Loucy (cell line): ENCODE data around the gene STPG3.

Experiments used
- CTCF ChIP-seq: fragments of 200-600 bp; sonication (generic); conservative IDR thresholded peaks from 2 replicates; pipeline ENCODE4 v1.5.1; 2014; ENCODE audit warnings: mild to moderate bottlenecking, antibody characterized with exemption, low read length
- EZH2phosphoT487 ChIP-seq: fragments of 200-600 bp; IDR thresholded peaks from 2 replicates; pipeline ENCODE4 v1.6.1; 2018; ENCODE audit warnings: antibody characterized with exemption, mild to moderate bottlenecking, moderate library complexity, borderline replicate concordance

DNA sequence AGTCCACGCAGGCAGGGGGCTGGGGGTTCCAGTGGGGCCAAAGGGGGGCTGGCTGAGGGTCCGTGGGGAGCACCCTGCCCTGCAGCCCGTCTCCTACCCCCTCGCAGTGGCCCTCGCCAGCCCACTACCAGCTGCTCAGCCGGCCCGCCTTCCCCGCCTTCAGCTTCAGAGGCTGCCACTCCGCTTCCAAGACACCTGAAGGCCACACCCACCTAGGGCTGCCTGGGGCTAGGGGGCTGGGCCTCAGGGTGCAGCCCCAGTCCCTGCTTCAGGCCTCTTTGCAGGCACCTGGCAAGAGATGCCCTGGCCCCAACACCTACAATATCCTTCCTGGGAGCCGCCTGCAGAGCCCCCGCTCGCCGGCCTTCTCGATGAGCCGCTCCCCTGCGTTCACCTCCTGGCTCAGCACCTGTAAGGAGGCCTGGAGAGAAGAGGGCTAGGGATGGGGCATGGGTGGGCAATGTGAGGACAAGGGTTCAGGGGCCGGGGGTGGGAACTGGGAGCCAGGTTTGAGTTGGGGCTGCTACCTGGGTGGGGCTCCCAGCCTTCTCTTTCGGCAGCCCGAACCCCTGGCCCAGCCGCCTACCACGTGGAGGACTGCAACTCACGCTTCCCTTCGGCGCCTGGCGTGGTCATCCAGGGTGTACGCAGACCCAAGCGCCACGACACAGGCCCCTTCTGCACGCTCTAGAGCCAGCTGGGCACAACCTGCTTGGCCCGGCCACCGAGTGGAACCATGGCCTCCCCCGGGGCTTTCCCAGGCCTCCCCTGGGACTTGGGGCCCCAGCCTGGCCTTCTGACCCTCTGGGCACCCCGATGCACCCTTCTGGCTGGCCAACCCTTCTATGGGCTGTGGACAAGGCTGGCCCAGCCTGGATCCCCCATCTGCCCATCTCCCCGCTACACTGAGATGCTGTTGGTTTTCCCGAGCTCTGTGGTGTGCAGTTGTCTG is 1.7 kb downstream of the STPG3 start:
- TF ChIP-seq CTCF (no peak), EZH2phosphoT487 (no peak)
